K562 (cell line): Measurements from ENCODE around the gene FBXW9. TPM values are rescaled to one million over a fixed set of nuclear protein-coding genes. Genes with fewer than 3 reads are reported as not detected.

Source experiments
- EHMT2 ChIP-seq: fragments of 450-650 bp; IDR thresholded peaks from 2 replicates; pipeline ENCODE4 v1.6.1; 2018; ENCODE audit warnings: antibody characterized with exemption
- NR1H2 ChIP-seq: sonication (generic); formaldehyde crosslinking; IDR thresholded peaks from 2 replicates; pipeline ENCODE4 v1.4.0; 2020; ENCODE audit warnings: mild to moderate bottlenecking, missing genetic modification reagents
- TCF7 ChIP-seq: sonication (generic); IDR thresholded peaks from 2 replicates; pipeline ENCODE4 v1.6.1; 2016; ENCODE audit warnings: antibody characterized with exemption, borderline replicate concordance
- ZNF165 ChIP-seq: fragments of 250-450 bp; sonication (Bioruptor Pico); IDR thresholded peaks from 2 replicates; pipeline ENCODE4 v1.4.0; 2020; ENCODE audit warnings: borderline replicate concordance
- polyA plus RNA-seq, 8 experiments: library from polyadenylated mRNA; depleted of rRNA in 4 of 8; stranded (reverse) in 5 of 8; unstranded in 3 of 8; fragments of >200 nt; fragmentation: Nextera tagmentation in 2 of 8; fragmentation: Illumina TruSeq in 1 of 8; extraction: Ambion mirVana in 2 of 8; extraction: Trizol in 1 of 8; gene quantifications; 2 replicates each; pipeline versions ENCODE4 v1.2.1 to v1.2.3, GENCODE V29; 2011 to 2014; ENCODE audit warnings: inconsistent platforms in 1 of 8, missing spikeins in 1 of 8
- total RNA-seq, 7 experiments: library from RNA; depleted of rRNA in 6 of 7; stranded (reverse); fragments of >200 nt in 6 of 7; fragmentation: Illumina TruSeq in 2 of 7; extraction: Trizol in 2 of 7; gene quantifications; 2 replicates each; pipeline versions ENCODE4 v1.2.1 to v1.2.3, GENCODE V29; 2011 to 2021; ENCODE audit warnings: low replicate concordance in 1 of 7
- TF ChIP-seq, protein P1 (sequence below): fragments of 450-650 bp; IDR thresholded peaks from 2 replicates; pipeline ENCODE4 v1.6.1; 2016; ENCODE audit warnings: low read depth
- TF ChIP-seq, protein P2 (sequence below): fragments of 450-650 bp; IDR thresholded peaks from 2 replicates; pipeline ENCODE4 v1.7.0; 2016; ENCODE audit warnings: borderline replicate concordance
- TF ChIP-seq, protein P3 (sequence below): fragments of 250-450 bp; sonication (Bioruptor Pico); IDR thresholded peaks from 2 replicates; pipeline ENCODE4 v1.4.0; 2020
- TF ChIP-seq, protein P4 (sequence below): fragments of 250-450 bp; sonication (Bioruptor Pico); IDR thresholded peaks from 2 replicates; pipeline ENCODE4 v1.4.0; 2020

Gene FBXW9
- total and polyA plus RNA-seq, 9 of the 15 experiments (the other 6 are each of a cell fraction or from before 2014, with no cell fraction given), result 0.23 to 21.7 (median 6.2) TPM

GRCh38 chr19:12669270-12670158 is 26.9 kb downstream of the FBXW9 start (continued):
- TF ChIP-seq, protein P1, sequence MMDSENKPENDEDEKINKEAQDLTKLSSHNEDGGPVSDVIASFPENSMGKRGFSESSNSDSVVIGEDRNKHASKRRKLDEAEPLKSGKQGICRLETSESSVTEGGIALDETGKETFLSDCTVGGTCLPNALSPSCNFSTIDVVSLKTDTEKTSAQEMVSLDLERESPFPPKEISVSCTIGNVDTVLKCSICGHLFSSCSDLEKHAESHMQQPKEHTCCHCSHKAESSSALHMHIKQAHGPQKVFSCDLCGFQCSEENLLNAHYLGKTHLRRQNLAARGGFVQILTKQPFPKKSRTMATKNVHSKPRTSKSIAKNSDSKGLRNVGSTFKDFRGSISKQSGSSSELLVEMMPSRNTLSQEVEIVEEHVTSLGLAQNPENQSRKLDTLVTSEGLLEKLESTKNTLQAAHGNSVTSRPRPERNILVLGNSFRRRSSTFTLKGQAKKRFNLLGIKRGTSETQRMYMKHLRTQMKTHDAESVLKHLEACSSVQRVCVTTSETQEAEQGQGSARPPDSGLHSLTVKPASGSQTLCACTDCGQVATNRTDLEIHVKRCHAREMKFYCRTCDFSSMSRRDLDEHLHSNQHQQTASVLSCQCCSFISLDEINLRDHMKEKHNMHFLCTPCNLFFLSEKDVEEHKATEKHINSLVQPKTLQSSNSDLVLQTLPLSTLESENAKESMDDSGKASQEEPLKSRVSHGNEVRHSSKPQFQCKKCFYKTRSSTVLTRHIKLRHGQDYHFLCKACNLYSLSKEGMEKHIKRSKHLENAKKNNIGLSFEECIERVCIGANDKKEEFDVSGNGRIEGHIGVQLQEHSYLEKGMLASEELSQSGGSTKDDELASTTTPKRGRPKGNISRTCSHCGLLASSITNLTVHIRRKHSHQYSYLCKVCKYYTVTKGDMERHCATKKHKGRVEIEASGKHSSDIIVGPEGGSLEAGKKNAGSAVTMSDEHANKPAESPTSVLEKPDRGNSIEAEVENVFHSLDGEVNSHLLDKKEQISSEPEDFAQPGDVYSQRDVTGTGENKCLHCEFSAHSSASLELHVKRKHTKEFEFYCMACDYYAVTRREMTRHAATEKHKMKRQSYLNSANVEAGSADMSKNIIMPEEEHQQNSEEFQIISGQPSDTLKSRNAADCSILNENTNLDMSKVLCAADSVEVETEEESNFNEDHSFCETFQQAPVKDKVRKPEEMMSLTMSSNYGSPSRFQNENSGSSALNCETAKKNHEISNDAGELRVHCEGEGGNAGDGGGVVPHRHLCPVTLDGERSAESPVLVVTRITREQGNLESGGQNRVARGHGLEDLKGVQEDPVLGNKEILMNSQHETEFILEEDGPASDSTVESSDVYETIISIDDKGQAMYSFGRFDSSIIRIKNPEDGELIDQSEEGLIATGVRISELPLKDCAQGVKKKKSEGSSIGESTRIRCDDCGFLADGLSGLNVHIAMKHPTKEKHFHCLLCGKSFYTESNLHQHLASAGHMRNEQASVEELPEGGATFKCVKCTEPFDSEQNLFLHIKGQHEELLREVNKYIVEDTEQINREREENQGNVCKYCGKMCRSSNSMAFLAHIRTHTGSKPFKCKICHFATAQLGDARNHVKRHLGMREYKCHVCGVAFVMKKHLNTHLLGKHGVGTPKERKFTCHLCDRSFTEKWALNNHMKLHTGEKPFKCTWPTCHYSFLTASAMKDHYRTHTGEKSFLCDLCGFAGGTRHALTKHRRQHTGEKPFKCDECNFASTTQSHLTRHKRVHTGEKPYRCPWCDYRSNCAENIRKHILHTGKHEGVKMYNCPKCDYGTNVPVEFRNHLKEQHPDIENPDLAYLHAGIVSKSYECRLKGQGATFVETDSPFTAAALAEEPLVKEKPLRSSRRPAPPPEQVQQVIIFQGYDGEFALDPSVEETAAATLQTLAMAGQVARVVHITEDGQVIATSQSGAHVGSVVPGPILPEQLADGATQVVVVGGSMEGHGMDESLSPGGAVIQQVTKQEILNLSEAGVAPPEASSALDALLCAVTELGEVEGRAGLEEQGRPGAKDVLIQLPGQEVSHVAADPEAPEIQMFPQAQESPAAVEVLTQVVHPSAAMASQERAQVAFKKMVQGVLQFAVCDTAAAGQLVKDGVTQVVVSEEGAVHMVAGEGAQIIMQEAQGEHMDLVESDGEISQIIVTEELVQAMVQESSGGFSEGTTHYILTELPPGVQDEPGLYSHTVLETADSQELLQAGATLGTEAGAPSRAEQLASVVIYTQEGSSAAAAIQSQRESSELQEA, result no peak; the same call in 1 of the 2 replicates
- TF ChIP-seq, protein P2, sequence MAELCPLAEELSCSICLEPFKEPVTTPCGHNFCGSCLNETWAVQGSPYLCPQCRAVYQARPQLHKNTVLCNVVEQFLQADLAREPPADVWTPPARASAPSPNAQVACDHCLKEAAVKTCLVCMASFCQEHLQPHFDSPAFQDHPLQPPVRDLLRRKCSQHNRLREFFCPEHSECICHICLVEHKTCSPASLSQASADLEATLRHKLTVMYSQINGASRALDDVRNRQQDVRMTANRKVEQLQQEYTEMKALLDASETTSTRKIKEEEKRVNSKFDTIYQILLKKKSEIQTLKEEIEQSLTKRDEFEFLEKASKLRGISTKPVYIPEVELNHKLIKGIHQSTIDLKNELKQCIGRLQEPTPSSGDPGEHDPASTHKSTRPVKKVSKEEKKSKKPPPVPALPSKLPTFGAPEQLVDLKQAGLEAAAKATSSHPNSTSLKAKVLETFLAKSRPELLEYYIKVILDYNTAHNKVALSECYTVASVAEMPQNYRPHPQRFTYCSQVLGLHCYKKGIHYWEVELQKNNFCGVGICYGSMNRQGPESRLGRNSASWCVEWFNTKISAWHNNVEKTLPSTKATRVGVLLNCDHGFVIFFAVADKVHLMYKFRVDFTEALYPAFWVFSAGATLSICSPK, result no peak
- TF ChIP-seq TCF7, result no peak
- TF ChIP-seq NR1H2, result 0 out of 2 replicates have a peak, but pooled peaks have one; percentile 42
- no peak for TF ChIP-seq ZNF165 (CRISPR knock-in tag)
- TF ChIP-seq, protein P3, sequence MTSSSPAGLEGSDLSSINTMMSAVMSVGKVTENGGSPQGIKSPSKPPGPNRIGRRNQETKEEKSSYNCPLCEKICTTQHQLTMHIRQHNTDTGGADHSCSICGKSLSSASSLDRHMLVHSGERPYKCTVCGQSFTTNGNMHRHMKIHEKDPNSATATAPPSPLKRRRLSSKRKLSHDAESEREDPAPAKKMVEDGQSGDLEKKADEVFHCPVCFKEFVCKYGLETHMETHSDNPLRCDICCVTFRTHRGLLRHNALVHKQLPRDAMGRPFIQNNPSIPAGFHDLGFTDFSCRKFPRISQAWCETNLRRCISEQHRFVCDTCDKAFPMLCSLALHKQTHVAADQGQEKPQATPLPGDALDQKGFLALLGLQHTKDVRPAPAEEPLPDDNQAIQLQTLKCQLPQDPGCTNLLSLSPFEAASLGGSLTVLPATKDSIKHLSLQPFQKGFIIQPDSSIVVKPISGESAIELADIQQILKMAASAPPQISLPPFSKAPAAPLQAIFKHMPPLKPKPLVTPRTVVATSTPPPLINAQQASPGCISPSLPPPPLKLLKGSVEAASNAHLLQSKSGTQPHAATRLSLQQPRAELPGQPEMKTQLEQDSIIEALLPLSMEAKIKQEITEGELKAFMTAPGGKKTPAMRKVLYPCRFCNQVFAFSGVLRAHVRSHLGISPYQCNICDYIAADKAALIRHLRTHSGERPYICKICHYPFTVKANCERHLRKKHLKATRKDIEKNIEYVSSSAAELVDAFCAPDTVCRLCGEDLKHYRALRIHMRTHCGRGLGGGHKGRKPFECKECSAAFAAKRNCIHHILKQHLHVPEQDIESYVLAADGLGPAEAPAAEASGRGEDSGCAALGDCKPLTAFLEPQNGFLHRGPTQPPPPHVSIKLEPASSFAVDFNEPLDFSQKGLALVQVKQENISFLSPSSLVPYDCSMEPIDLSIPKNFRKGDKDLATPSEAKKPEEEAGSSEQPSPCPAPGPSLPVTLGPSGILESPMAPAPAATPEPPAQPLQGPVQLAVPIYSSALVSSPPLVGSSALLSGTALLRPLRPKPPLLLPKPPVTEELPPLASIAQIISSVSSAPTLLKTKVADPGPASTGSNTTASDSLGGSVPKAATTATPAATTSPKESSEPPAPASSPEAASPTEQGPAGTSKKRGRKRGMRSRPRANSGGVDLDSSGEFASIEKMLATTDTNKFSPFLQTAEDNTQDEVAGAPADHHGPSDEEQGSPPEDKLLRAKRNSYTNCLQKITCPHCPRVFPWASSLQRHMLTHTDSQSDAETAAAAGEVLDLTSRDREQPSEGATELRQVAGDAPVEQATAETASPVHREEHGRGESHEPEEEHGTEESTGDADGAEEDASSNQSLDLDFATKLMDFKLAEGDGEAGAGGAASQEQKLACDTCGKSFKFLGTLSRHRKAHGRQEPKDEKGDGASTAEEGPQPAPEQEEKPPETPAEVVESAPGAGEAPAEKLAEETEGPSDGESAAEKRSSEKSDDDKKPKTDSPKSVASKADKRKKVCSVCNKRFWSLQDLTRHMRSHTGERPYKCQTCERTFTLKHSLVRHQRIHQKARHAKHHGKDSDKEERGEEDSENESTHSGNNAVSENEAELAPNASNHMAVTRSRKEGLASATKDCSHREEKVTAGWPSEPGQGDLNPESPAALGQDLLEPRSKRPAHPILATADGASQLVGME (CRISPR knock-in tag), result no peak
- TF ChIP-seq EHMT2, result no peak
- TF ChIP-seq, protein P4, sequence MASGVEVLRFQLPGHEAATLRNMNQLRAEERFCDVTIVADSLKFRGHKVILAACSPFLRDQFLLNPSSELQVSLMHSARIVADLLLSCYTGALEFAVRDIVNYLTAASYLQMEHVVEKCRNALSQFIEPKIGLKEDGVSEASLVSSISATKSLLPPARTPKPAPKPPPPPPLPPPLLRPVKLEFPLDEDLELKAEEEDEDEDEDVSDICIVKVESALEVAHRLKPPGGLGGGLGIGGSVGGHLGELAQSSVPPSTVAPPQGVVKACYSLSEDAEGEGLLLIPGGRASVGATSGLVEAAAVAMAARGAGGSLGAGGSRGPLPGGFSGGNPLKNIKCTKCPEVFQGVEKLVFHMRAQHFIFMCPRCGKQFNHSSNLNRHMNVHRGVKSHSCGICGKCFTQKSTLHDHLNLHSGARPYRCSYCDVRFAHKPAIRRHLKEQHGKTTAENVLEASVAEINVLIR (CRISPR knock-in tag), result peak; percentile 73
